NCI-H2227 (cell line): ENCODE data around the gene NCAM2.
A peak's percentile ranks its signal among the peaks of the same experiment; 100 is the strongest.

Experiments
- DNase-seq: peaks from one replicate; lab custom pipeline; 2025; ENCODE audit not compliant: unreplicated experiment; lab: John Stamatoyannopoulos, UW

The NCAM2 gene

GRCh38 chr21:20997636-20998455 lies at the start of gene NCAM2:
Gene NCAM2, plus strand, starts transcription at chr21:20998409.
- DNase-seq = peak; percentile 94

GRCh38 chr21:20949884-20950283 lies 48.3 kb upstream of the NCAM2 start:
- DNase-seq = no peak

- DNase-seq = no peak
These were observed 32.4 kb upstream of the NCAM2 start for GRCh38 chr21:20965816-20966215.

- DNase-seq = no peak
These were observed 29.8 kb upstream of the NCAM2 start for GRCh38 chr21:20968391-20968790.

- DNase-seq = no peak
These were observed 27.5 kb upstream of the NCAM2 start for GRCh38 chr21:20970691-20971090.

GRCh38 chr21:20971296-20971921 lies 26.8 kb upstream of the NCAM2 start:
- peak; percentile 63 for DNase-seq

DNA sequence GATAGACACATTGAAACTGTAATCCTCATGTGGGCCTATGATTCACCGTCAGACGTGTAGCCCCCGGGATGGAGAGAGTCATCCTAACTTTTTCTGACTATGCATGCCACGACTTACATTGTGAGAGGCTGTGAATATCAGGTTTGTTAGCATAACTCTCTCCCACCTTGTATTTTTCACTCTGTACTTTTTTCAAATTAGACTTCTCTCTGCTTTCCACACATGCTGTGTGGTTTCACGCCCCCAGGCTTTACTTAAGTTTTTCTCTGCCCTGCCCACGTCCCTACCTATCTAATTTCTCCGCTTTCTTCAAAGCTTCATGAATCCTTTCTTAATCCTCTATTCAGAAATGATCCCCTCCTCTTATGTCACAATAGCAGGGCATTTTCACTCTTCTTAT lies 3.4 kb upstream of the NCAM2 start:
- no peak for DNase-seq

GRCh38 chr21:20996421-20997310 lies 1.5 kb upstream of the NCAM2 start:
- peak; percentile 61 for DNase-seq

DNA sequence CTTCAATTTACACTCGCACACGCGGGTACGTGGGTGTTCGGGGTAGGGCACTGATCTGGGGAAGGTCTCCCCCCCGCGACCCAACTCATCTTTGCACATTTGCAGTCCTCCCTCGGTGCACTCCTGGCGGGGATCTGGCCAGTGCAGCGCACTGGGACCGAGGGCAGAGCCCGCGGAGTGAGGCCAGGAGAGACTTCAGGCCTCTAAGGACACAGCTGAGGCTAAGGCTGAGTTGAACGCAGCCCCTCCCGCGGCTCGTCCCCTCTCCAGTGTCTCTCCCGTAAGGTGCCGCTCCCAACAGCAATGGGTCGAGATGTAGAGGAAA lies 936 bp upstream of the NCAM2 start:
- DNase-seq = peak; percentile 51

- DNase-seq = no peak
These were observed 214 bp downstream of the NCAM2 start for GRCh38 chr21:20998456-20998789.

DNA sequence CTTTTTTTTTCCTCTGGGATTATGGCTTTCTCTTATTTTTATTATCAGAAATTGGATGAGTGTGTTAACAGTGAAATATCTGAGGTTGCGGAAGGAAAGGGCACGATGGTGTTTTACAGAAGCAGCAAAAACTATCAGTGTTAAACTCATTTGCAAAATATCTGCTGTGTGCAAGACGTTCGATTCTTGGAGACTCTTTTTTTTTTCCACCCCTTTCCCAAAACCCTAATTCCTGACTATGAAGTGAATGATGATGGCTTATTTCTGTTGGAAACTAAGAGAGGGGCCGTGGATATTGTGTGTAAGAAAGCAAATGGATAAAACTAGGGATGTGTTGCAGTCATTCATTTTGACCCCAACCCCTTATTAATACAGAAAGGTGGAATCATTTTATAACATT lies 677 bp downstream of the NCAM2 start:
- DNase-seq = no peak

DNA sequence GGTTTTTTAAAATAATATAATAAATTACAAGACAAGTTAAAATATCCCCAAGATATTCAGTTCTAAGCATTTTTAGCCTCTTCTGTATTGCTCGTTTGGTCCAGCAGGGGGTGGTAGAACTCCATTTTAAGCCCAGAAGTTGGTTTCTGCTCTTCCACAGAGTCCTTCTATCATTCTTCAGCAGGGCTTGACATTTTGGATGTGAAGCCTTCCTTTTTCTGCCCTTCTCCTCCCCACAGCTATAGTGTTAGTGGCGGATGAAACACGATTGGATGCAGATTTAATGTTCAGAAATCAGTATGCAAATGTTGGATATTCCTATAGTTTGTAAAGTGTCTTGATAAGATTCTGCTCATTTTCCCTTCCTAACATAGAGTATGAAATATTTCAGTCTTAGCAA lies 1.4 kb downstream of the NCAM2 start:
- peak; percentile 71 for DNase-seq

DNA sequence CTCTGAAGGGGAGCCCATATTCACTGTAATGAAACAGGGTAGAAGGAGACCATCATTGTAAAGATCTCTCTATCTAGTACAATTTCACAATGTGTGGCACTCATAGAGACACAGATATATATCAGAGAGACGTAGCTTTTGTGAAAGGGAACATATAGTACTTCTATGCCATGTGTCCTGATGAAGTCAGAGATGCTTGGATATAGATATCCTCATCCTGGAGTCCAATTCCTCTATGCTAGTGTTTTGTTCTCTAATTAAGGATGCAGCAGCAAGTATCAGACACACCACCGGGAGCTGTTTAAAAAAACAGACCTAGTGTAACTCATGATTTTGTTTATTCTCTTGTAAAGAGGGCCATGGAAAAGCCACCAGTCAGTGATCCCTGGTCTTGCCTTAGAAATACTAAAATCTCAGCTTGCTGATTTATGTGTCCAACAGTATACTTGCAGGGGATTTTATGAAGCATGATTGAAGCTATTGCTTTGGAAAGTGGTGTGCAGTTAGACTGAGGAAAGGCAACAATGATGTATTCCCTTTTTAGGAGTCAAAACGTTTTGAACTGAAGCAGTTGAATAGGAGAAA lies 2.5 kb downstream of the NCAM2 start:
- no peak for DNase-seq

DNA sequence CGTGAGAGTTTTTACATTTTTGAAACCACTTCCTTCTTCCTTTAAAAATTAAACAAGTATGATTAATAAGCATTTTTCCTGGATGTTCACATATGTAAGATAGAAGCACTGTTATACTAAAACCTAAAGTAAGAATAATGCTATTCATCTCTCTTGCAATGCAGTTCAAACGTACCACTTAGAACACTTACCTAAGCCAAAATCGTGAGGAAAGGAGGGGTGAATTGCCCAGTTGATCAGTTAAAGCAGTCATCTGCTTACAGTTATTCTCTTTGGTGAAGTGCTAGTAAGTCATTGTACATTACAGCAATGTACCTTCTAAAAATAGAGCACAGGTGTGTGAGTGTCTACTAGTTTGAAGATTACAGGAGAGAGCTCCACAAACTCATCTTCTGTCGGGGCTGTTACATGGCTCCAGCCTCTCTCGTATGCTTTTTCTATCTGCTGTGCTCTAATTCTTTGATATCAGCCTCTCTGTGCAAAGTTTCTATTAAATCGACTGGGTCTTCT lies 3.4 kb downstream of the NCAM2 start:
- no peak for DNase-seq

- no peak for DNase-seq
These were observed 3.9 kb downstream of the NCAM2 start for GRCh38 chr21:21002153-21002552.

GRCh38 chr21:21003701-21004100 lies 5.5 kb downstream of the NCAM2 start:
- peak; percentile 92 for DNase-seq

DNA sequence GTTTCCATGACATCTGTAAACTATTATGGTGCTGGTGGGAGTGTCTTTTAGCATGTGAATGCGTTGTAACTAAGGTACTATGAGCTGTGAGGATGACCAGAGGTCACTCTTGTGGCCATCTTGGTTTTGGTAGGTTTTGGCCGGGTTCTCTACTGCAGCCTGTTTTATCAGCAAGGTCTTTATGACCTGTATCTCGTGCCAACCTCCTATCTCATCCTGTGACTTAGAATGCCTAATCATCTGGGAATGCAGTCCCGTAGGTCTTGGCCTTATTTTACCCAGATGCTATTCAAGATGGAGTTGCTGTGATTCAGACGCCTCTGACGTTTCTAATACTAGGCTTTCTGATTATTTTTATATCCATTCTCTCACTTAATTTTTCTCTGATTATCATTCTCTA lies 9.4 kb downstream of the NCAM2 start:
- no peak for DNase-seq

DNA sequence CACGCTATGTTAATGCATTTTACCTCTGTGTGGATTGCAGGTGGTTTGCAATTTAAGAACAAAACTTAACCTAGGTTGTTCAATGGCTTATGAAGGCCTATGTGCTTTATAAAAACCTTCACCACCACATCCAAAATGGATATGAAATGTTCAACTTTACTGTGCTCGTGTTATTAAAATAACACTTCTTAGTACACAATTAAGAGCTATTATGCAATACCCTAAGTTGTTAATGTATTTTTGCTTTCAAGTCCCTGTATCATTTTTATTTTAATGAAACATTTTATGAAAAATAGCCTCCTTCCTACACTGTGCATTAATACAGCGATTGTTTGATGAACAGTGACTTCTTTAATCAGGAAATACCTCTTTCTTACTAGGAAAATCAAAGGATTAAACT lies 12.0 kb downstream of the NCAM2 start:
- no peak for DNase-seq

- DNase-seq = no peak
These were observed 12.5 kb downstream of the NCAM2 start for GRCh38 chr21:21010698-21011097.

DNA sequence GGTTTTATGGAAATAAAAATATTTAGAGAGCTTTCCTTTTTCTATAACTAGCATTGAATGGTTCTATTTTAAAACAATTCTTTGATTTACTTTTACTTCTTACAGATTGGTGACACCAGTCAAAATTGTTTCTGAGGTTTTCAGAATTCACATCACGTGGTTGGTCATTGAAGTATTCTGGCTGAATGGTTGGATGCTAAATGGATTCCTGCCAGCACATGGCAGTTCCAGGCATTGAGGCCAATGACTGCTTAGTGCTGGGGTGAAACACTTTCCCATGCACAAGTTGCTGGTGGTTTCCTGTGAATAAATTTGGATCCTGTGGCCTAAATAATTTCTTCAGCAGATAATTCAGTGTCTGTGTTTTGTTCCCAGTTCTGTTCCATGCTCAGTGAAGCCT lies 20.6 kb downstream of the NCAM2 start:
- no peak for DNase-seq

- no peak for DNase-seq
These were observed 21.5 kb downstream of the NCAM2 start for GRCh38 chr21:21019681-21020080.
